ENCODE results near the gene POR.
"Not testable (repeated sequence)": the region's sequence is repeated elsewhere in the genome, so short reads cannot be mapped to it uniquely, and the experiment has no call there.

The POR gene

GRCh38 chr7:75885036-75885435, 29.9 kb upstream of the POR start:
- no peak for DNase-seq

- no peak for DNase-seq
These were observed 27.1 kb upstream of the POR start for GRCh38 chr7:75887669-75888369.

GRCh38 chr7:75888464-75889222, 26.3 kb upstream of the POR start:
- DNase-seq: no peak

GRCh38 chr7:75889223-75889825, 25.6 kb upstream of the POR start:
- DNase-seq: no peak

GRCh38 chr7:75889826-75890225, 25.1 kb upstream of the POR start:
- no peak for DNase-seq

- not testable (repeated sequence) for DNase-seq
These were observed 23.7 kb upstream of the POR start for GRCh38 chr7:75891237-75891636.

- DNase-seq: no peak
These were observed 23.0 kb upstream of the POR start for GRCh38 chr7:75891815-75892411.

GRCh38 chr7:75892634-75893272, 22.2 kb upstream of the POR start:
- DNase-seq: no peak

GRCh38 chr7:75896803-75897327, 18.1 kb upstream of the POR start:
- no peak for DNase-seq

- DNase-seq: no peak
These were observed 14.2 kb upstream of the POR start for GRCh38 chr7:75900617-75901315.

GRCh38 chr7:75905785-75906604, 9.0 kb upstream of the POR start:
- DNase-seq: peak; percentile 85 to 88

- no peak for DNase-seq
These were observed 7.8 kb upstream of the POR start for GRCh38 chr7:75906991-75907667.

- not testable (repeated sequence) for DNase-seq
These were observed 7.3 kb upstream of the POR start for GRCh38 chr7:75907668-75908039.

- DNase-seq: no peak
These were observed 5.3 kb upstream of the POR start for GRCh38 chr7:75909521-75910132.

GRCh38 chr7:75911186-75911585, 3.8 kb upstream of the POR start:
- not testable (repeated sequence) for DNase-seq

- DNase-seq: no peak
These were observed 1.5 kb upstream of the POR start for GRCh38 chr7:75913437-75913836.

GRCh38 chr7:75914169-75914654, 743 bp upstream of the POR start:
- no peak for DNase-seq

GRCh38 chr7:75915416-75916156, 631 bp downstream of the POR start:
- peak; percentile 40 to 44 for DNase-seq

GRCh38 chr7:75916259-75916658, 1.3 kb downstream of the POR start:
- no peak for DNase-seq

Measured in AML-193 (cell line).